MCF 10A (cell line): ENCODE results near the gene MPRIP. TPM values are rescaled to one million over a fixed set of nuclear protein-coding genes. Genes with fewer than 3 reads are reported as not detected.

Experiments
- BruUV-seq: library from RNA; stranded (reverse); fragments of 400-500 nt; replicated peaks from 2 replicates; lab custom pipeline; 2021; lab: Mats Ljungman, UMichigan
- CTCF ChIA-PET: fragments of 300-600 bp; sonication (Branson Sonifier 250); formaldehyde crosslinking; extraction: SDS; loops from one replicate; lab custom pipeline; 2021; ENCODE audit warnings: antibody characterized with exemption, inconsistent platforms; lab: Yijun Ruan, JAX
- POLR2A ChIA-PET: fragments of 300-600, 350-650 bp; sonication (Branson Sonifier 250); formaldehyde crosslinking; extraction: SDS; loops from one replicate; lab custom pipeline; 2020; ENCODE audit warnings: antibody characterized with exemption, inconsistent platforms; lab: Yijun Ruan, JAX
- DNase-seq: peaks from one replicate; pipeline ENCODE4 v3.0.0-alpha.2; 2018; ENCODE audit not compliant: unreplicated experiment
- H3K27ac Mint-ChIP-seq: one replicate; pipeline ENCODE4 v1.8.0; 2022; ENCODE audit warnings: mild to moderate bottlenecking, low read depth, mixed read lengths; ENCODE audit not compliant: unreplicated experiment
- H3K27me3 Mint-ChIP-seq: one replicate; pipeline ENCODE4 v1.8.0; 2022; ENCODE audit warnings: mixed read lengths; ENCODE audit not compliant: insufficient read depth, unreplicated experiment
- H3K36me3 Mint-ChIP-seq: one replicate; pipeline ENCODE4 v1.8.0; 2022; ENCODE audit warnings: mild to moderate bottlenecking, moderate library complexity, mixed read lengths; ENCODE audit not compliant: insufficient read depth, unreplicated experiment
- H3K4me1 Mint-ChIP-seq: one replicate; pipeline ENCODE4 v1.8.0; 2022; ENCODE audit warnings: mixed read lengths; ENCODE audit not compliant: insufficient read depth, unreplicated experiment
- H3K4me3 Mint-ChIP-seq: one replicate; pipeline ENCODE4 v1.8.0; 2022; ENCODE audit warnings: mild to moderate bottlenecking, moderate library complexity, mixed read lengths; ENCODE audit not compliant: unreplicated experiment
- H3K9me3 Mint-ChIP-seq: one replicate; pipeline ENCODE4 v1.8.0; 2022; ENCODE audit warnings: mixed read lengths; ENCODE audit not compliant: unreplicated experiment
- intact Hi-C: fragments of 100-400 bp; cut with micrococcal nuclease; formaldehyde crosslinking; loops from 2 replicates; pipeline ENCODE4 v1.14.1; 2022
- total RNA-seq: library from RNA; stranded (reverse); gene quantifications from 2 replicates; pipeline ENCODE4 v1.2.3, GENCODE V29; 2022
- TF ChIP-seq, protein P1 (sequence below): fragments of 200-600 bp; IDR thresholded peaks from one replicate; pipeline ENCODE4 v1.8.0; 2022; ENCODE audit warnings: antibody characterized with exemption, mild to moderate bottlenecking; ENCODE audit not compliant: unreplicated experiment

The MPRIP gene
- total RNA-seq, 1 experiment from 2014 or later = 230 TPM

DNA sequence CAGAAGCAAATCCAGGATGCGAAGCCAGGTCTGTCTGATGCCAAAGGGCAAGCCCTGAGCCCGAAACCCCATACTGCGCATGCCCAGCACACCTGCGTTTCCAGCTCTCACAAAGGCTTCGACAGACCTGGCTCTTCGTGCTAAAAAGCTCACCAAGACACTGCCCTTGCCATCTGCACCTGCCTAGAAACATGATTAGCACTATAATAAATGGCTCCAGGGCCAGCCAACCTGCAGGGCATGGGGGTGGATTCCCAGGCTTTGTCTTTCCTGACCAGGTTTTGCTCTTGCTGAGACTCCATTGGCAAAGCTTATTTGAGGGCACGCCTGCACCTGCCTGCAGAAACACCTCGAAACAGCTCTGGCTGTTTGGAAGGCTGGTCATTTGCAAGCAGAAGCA, 178.3 kb downstream of the MPRIP start:
- TF ChIP-seq, protein P1, sequence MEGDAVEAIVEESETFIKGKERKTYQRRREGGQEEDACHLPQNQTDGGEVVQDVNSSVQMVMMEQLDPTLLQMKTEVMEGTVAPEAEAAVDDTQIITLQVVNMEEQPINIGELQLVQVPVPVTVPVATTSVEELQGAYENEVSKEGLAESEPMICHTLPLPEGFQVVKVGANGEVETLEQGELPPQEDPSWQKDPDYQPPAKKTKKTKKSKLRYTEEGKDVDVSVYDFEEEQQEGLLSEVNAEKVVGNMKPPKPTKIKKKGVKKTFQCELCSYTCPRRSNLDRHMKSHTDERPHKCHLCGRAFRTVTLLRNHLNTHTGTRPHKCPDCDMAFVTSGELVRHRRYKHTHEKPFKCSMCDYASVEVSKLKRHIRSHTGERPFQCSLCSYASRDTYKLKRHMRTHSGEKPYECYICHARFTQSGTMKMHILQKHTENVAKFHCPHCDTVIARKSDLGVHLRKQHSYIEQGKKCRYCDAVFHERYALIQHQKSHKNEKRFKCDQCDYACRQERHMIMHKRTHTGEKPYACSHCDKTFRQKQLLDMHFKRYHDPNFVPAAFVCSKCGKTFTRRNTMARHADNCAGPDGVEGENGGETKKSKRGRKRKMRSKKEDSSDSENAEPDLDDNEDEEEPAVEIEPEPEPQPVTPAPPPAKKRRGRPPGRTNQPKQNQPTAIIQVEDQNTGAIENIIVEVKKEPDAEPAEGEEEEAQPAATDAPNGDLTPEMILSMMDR = no peak
- H3K36me3 Mint-ChIP-seq = peaks cover 92% of the 10 kb centered on the region
- no peak overlapping the region for H3K4me3 Mint-ChIP-seq
- H3K4me1 Mint-ChIP-seq = no peaks in the 10 kb centered on the region
- intact Hi-C loops = no loop called here
- no TSS peak for BruUV-seq
- H3K9me3 Mint-ChIP-seq = no peaks in the 10 kb centered on the region
- no peaks in the 10 kb centered on the region for H3K27me3 Mint-ChIP-seq
- no peak overlapping the region for H3K27ac Mint-ChIP-seq
- CTCF ChIA-PET = interaction anchor here (0.6 kb wide), 3 partner anchors 79 to 187 kb away, joined by 3 to 4 read pairs (median 3); no protein-coding TSS in a partner anchor
- no peak for DNase-seq
- POLR2A ChIA-PET = interaction anchor here (0.9 kb wide), 1 partner anchor 17 kb away, joined by 3 read pairs; the partner anchor contains the start of gene FLCN

DNA sequence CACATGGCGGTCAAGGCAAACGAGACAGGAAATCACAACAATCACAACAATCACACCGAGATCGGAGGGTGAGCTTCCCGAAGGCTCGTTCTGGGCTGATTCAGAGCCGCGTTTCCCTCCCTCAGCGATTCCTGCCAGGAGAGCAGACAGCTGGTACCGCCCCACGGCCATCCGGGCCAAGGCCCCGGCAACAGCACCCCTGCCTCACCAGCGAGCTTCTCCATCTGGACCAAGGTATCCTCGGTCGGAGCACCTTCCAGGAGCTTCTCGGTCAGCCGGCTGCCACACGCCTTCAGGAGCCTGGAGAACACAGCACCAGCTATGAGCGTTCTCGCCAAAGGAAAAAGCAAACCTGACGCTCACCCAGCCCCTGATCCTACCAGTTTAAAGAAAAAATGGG, 179.1 kb downstream of the MPRIP start:
- intact Hi-C loops = no loop called here
- POLR2A ChIA-PET = interaction anchor here (0.9 kb wide), 1 partner anchor 16 kb away, joined by 3 read pairs; the partner anchor contains the start of gene FLCN
- H3K4me1 Mint-ChIP-seq = no peaks in the 10 kb centered on the region
- CTCF ChIA-PET = no interaction called here
- peaks cover 93% of the 10 kb centered on the region for H3K36me3 Mint-ChIP-seq
- no peak for DNase-seq
- BruUV-seq = no TSS peak
- H3K27me3 Mint-ChIP-seq = no peaks in the 10 kb centered on the region
- no peak overlapping the region for H3K4me3 Mint-ChIP-seq
- no peak overlapping the region for H3K27ac Mint-ChIP-seq
- TF ChIP-seq, protein P1 = no peak
- no peaks in the 10 kb centered on the region for H3K9me3 Mint-ChIP-seq

DNA sequence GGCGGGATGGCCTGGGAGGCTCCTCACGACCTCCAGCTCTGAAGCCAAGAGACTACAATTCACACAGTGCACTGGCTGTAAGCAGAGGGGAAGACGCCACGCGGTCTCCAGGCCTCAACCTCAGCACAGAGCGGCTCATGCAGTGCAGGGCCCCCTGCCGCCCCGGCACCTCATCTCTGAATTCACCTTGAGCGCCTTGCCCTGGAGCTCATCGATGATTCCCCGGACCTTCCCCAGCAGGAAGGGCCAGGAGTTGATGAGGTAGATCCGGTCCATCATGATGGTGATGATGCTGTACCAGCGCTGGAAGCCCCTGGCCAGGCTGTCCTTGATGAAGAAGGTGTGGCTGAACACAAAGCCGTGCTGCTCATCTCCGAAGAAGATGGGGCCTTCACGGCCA, 181.5 kb downstream of the MPRIP start:
- H3K27ac Mint-ChIP-seq = no peak overlapping the region
- H3K4me1 Mint-ChIP-seq = no peaks in the 10 kb centered on the region
- no peaks in the 10 kb centered on the region for H3K9me3 Mint-ChIP-seq
- peaks cover 95% of the 10 kb centered on the region for H3K36me3 Mint-ChIP-seq
- intact Hi-C loops = no loop called here
- ChIA-PET CTCF (no interaction called here), POLR2A (interaction anchor here (1.8 kb wide), 1 partner anchor 13 kb away, joined by 8 read pairs; the partner anchor contains the start of gene FLCN)
- BruUV-seq = no TSS peak
- H3K4me3 Mint-ChIP-seq = no peak overlapping the region
- H3K27me3 Mint-ChIP-seq = no peaks in the 10 kb centered on the region
- no peak for DNase-seq
- TF ChIP-seq, protein P1 = no peak

DNA sequence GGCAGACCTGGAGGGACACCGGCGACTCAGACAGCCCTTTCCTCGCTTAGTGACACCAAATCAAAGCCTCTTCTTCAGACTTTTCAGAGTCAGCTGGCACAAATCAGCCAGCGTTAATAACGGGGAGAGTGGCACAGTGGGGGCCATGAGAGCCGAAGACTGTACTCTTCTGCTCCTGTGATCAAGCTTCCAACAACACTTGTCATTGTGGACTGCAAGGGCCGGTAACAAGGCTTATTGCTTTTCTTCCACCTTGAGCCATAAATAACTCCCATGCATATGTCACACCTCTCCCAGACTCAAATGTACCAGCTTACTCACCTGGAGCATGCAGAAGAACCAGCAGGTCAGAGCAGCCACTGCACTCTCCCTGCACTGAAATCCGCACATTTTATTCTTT, 181.9 kb downstream of the MPRIP start:
- no peak overlapping the region for H3K27ac Mint-ChIP-seq
- peaks cover 95% of the 10 kb centered on the region for H3K36me3 Mint-ChIP-seq
- BruUV-seq = no TSS peak
- TF ChIP-seq, protein P1 = no peak
- ChIA-PET POLR2A (interaction anchor here (1.1 to 1.8 kb wide), 2 partner anchors 12 to 15 kb away, joined by 3 to 8 read pairs; partner anchors contain the start of gene FLCN), CTCF (no interaction called here)
- intact Hi-C loops = no loop called here
- H3K4me3 Mint-ChIP-seq = no peak overlapping the region
- DNase-seq = no peak
- H3K27me3 Mint-ChIP-seq = no peaks in the 10 kb centered on the region
- no peaks in the 10 kb centered on the region for H3K4me1 Mint-ChIP-seq
- H3K9me3 Mint-ChIP-seq = no peaks in the 10 kb centered on the region
